Lower lobe of right lung (tissue), 2 donors: ENCODE results near the gene GDF7. TPM values are rescaled to one million over a fixed set of nuclear protein-coding genes. Genes with fewer than 3 reads are reported as not detected.

Source experiments
- ATAC-seq, 2 donors: fragments of 200-7000 bp; cut with Tn5 transposase; one replicate each; pipeline ENCODE4 v1.9.1; 2020 to 2022; ENCODE audit warnings: mild to moderate bottlenecking in 2 of 2, moderate library complexity in 2 of 2
- DNase-seq: peaks from one replicate; pipeline ENCODE4 v3.0.0-alpha.2; 2020
- H3K27ac ChIP-seq: fragments of 200-600 bp; one replicate; pipeline ENCODE4 v1.8.0; 2022
- H3K27me3 ChIP-seq: fragments of 200-600 bp; one replicate; pipeline ENCODE4 v1.8.0; 2022; ENCODE audit warnings: low read depth
- H3K36me3 ChIP-seq: fragments of 200-600 bp; one replicate; pipeline ENCODE4 v1.8.0; 2022; ENCODE audit warnings: mild to moderate bottlenecking
- H3K4me1 ChIP-seq: fragments of 200-600 bp; one replicate; pipeline ENCODE4 v1.8.0; 2022
- H3K4me3 ChIP-seq: fragments of 200-600 bp; one replicate; pipeline ENCODE4 v1.8.0; 2022; ENCODE audit warnings: mild to moderate bottlenecking
- H3K9me3 ChIP-seq: fragments of 200-600 bp; one replicate; pipeline ENCODE4 v1.8.0; 2022
- intact Hi-C: fragments of 100-400 bp; cut with DNase I; formaldehyde crosslinking; loops from one replicate; pipeline ENCODE4 v1.11.0; 2022
- total RNA-seq: library from RNA; stranded (reverse); fragmentation: NEBNext Ultra II Directional; extraction: Animal tissue kit (Norgen Biotek cat#: 25700); gene quantifications from one replicate; pipeline ENCODE4 v1.2.1, GENCODE V29; 2021
- TF ChIP-seq, protein P1 (sequence below): fragments of 200-600 bp; IDR thresholded peaks from one replicate; pipeline ENCODE4 v1.8.0; 2022; ENCODE audit warnings: antibody characterized with exemption, mild to moderate bottlenecking
- donor health status: DM: no; HTN: yes; CAD: no; lungs with severe emphysema.

The GDF7 gene
- total RNA-seq, 1 donor from 2014 or later, result 0.62 TPM

GRCh38 chr2:20626392-20626697 is 40.6 kb upstream of the GDF7 start:
- peaks cover 52% of the 10 kb centered on the region for H3K36me3 ChIP-seq
- H3K27ac ChIP-seq, result peak overlapping the region; percentile 48

GRCh38 chr2:20626698-20627513 is 40.0 kb upstream of the GDF7 start:
- H3K4me1 ChIP-seq, result peaks cover 13% of the 10 kb centered on the region
- H3K4me3 ChIP-seq, result no peak overlapping the region
- intact Hi-C loops, result no loop called here
- ATAC-seq (no peak), DNase-seq (peak; percentile 28)
- peaks cover 47% of the 10 kb centered on the region for H3K36me3 ChIP-seq
- peak overlapping the region; percentile 24 for H3K27ac ChIP-seq
- no peaks in the 10 kb centered on the region for H3K27me3 ChIP-seq
- TF ChIP-seq, protein P1, sequence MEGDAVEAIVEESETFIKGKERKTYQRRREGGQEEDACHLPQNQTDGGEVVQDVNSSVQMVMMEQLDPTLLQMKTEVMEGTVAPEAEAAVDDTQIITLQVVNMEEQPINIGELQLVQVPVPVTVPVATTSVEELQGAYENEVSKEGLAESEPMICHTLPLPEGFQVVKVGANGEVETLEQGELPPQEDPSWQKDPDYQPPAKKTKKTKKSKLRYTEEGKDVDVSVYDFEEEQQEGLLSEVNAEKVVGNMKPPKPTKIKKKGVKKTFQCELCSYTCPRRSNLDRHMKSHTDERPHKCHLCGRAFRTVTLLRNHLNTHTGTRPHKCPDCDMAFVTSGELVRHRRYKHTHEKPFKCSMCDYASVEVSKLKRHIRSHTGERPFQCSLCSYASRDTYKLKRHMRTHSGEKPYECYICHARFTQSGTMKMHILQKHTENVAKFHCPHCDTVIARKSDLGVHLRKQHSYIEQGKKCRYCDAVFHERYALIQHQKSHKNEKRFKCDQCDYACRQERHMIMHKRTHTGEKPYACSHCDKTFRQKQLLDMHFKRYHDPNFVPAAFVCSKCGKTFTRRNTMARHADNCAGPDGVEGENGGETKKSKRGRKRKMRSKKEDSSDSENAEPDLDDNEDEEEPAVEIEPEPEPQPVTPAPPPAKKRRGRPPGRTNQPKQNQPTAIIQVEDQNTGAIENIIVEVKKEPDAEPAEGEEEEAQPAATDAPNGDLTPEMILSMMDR, result no peak
- no peaks in the 10 kb centered on the region for H3K9me3 ChIP-seq

More at GRCh38 chr2:20626392-20626697, 40.6 kb upstream of the GDF7 start:
- DNase-seq, result no peak
- peaks cover 13% of the 10 kb centered on the region for H3K4me1 ChIP-seq
- H3K27me3 ChIP-seq, result no peaks in the 10 kb centered on the region
- TF ChIP-seq, protein P1, result no peak
- intact Hi-C loops, result no loop called here
- ATAC-seq, result no peak
- H3K4me3 ChIP-seq, result no peak overlapping the region
- H3K9me3 ChIP-seq, result no peaks in the 10 kb centered on the region

- TF ChIP-seq, protein P1, result no peak
- Histone ChIP-seq H3K9me3 (no peaks in the 10 kb centered on the region), H3K27me3 (no peaks in the 10 kb centered on the region), H3K4me1 (peaks cover 13% of the 10 kb centered on the region), H3K36me3 (peaks cover 44% of the 10 kb centered on the region), H3K4me3 (no peak overlapping the region), H3K27ac (no peak overlapping the region)
- DNase-seq, result peak; percentile 15
- no peak for ATAC-seq
- intact Hi-C loops, result no loop called here
Measured at GRCh38 chr2:20627712-20628380, 39.1 kb upstream of the GDF7 start.

- intact Hi-C loops, result no loop called here
- TF ChIP-seq, protein P1, result no peak
Measured at GRCh38 chr2:20629181-20629580, 37.8 kb upstream of the GDF7 start.

GRCh38 chr2:20629581-20630171 is 37.3 kb upstream of the GDF7 start:
- H3K9me3 ChIP-seq, result no peaks in the 10 kb centered on the region
- H3K4me3 ChIP-seq, result no peak overlapping the region
- no peaks in the 10 kb centered on the region for H3K27me3 ChIP-seq
- peaks cover 31% of the 10 kb centered on the region for H3K4me1 ChIP-seq
- H3K36me3 ChIP-seq, result peaks cover 26% of the 10 kb centered on the region
- intact Hi-C loops, result loop anchor here (10.0 kb wide), 1 partner anchor 185 kb away; the partner anchor contains the start of gene RHOB
- H3K27ac ChIP-seq, result no peak overlapping the region
- DNase-seq (peak; percentile 37), ATAC-seq (no peak)
- TF ChIP-seq, protein P1, result no peak

More at GRCh38 chr2:20629181-20629580, 37.8 kb upstream of the GDF7 start:
- Histone ChIP-seq H3K9me3 (no peaks in the 10 kb centered on the region), H3K27ac (no peak overlapping the region), H3K36me3 (peaks cover 31% of the 10 kb centered on the region), H3K4me3 (no peak overlapping the region), H3K4me1 (peaks cover 26% of the 10 kb centered on the region), H3K27me3 (no peaks in the 10 kb centered on the region)
- no peak for DNase-seq
- ATAC-seq, result no peak
